AG04449 (cell line): ENCODE measurements around the gene FBN2.

Experiments
- CTCF ChIA-PET: fragments of 350-600 bp; formaldehyde crosslinking; extraction: SDS; loops from one replicate; lab custom pipeline; 2021; ENCODE audit warnings: antibody characterized with exemption; lab: Yijun Ruan, JAX
- POLR2A ChIA-PET: fragments of 400-600, 350-600 bp; formaldehyde crosslinking; extraction: SDS; loops from one replicate; lab custom pipeline; 2020; ENCODE audit warnings: antibody characterized with exemption, inconsistent platforms; lab: Yijun Ruan, JAX
- DNase-seq: peaks from one replicate; pipeline ENCODE4 v3.0.0-alpha.2; 2010; ENCODE audit warnings: low read depth, low spot score
- H3K4me3 ChIP-seq: 2 replicates; pipeline ENCODE4 v1.5.1; 2011; ENCODE audit warnings: low read depth, mild to moderate bottlenecking, control low read depth, low read length
- TF ChIP-seq, protein P1 (sequence below): IDR thresholded peaks from one replicate; pipeline ENCODE4 v1.5.1; 2011; ENCODE audit warnings: mild to moderate bottlenecking, moderate library complexity, low read length, control low read depth, inconsistent platforms; ENCODE audit not compliant: insufficient read depth; ENCODE audit errors: missing control alignments

Gene FBN2

DNA sequence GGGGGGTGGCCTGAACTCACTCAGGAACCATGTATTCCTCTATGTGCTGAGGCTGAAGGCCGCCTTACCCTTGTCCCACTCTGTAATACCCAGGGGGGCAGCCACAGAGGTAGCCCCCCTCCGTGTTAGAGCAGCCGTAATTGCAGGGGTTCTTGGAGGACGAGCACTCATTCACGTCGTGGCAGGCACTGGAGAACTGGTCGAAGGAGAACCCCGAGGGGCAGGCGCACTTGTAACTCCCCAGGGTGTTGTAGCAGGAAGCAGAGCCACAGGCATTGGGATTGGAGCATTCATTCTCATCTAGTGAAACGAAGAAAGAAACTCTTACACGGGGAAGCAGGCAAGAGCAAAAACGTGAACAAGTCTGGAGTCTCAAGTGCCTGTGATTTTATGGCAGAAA, 274.7 kb downstream of the FBN2 start:
- TF ChIP-seq, protein P1, sequence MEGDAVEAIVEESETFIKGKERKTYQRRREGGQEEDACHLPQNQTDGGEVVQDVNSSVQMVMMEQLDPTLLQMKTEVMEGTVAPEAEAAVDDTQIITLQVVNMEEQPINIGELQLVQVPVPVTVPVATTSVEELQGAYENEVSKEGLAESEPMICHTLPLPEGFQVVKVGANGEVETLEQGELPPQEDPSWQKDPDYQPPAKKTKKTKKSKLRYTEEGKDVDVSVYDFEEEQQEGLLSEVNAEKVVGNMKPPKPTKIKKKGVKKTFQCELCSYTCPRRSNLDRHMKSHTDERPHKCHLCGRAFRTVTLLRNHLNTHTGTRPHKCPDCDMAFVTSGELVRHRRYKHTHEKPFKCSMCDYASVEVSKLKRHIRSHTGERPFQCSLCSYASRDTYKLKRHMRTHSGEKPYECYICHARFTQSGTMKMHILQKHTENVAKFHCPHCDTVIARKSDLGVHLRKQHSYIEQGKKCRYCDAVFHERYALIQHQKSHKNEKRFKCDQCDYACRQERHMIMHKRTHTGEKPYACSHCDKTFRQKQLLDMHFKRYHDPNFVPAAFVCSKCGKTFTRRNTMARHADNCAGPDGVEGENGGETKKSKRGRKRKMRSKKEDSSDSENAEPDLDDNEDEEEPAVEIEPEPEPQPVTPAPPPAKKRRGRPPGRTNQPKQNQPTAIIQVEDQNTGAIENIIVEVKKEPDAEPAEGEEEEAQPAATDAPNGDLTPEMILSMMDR, result no peak
- POLR2A ChIA-PET, result no interaction called here
- CTCF ChIA-PET, result no interaction called here
- no peak for DNase-seq
- no peak overlapping the region for H3K4me3 ChIP-seq

DNA sequence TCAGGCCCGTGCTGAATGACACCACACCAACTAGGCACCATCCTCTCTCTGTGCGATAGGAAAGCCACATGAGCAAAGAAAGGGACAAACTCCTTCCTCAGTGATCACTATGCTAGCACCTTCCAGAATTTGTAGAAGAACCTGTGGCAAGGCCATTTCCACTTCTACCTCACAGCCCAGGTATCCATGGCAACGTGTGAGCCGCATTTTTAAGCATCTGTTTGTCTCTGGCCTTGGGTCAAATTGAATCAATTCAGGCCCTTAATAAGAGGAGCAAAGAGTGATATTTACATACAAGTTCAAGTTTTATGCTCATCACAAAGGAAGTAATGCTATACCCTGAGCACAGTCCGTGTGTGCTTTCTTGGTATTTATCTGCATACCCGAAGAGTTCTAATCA, 275.1 kb downstream of the FBN2 start:
- no peak overlapping the region for H3K4me3 ChIP-seq
- POLR2A ChIA-PET, result no interaction called here
- TF ChIP-seq, protein P1, result no peak
- no peak for DNase-seq
- CTCF ChIA-PET, result no interaction called here

DNA sequence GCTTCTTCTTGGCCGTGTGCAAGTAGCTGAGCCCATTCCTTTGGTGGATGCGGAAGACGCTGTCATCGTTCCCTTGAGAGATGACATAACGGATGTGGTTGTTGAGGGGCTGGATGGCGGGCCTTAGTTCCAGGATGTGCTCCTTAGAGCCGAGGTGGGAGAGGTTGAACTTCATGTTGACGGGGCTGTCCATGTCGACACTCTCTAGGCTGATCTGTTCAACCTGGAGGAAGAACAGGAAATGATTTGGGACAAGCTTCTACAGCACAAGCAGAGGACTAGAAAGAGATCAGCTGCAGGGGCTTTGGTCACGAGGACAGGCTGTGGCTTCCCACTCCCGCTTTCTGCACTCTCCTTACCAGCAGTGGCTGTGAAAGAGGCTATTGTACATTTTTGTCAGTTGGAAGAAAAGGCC, 278.4 kb downstream of the FBN2 start:
- TF ChIP-seq, protein P1, result no peak
- no peak overlapping the region for H3K4me3 ChIP-seq
- ChIA-PET CTCF (interaction anchor here (0.9 to 2.3 kb wide), 4 partner anchors 19 to 723 kb away, joined by 4 to 6 read pairs (median 4); no protein-coding TSS in a partner anchor), POLR2A (no interaction called here)
- DNase-seq, result no peak

DNA sequence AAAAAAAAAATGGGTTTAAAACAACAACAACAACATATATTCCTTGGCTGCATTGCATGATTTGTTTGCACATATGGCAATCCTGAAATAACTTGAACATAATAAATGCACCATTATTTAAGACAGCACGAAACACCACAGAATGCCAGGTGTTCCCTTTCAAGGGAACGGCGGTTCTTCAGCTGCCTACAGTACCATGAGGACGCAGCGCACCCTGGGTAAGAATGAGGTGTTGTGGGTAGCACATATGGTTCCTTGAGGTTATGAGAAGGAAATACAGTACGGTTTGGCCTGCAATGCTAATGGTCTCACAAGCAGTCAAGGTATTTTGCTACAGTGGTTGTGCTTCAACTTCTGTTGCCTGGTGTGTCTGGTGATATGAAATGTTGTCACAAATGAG, 279.7 kb downstream of the FBN2 start:
- POLR2A ChIA-PET, result no interaction called here
- no peak for DNase-seq
- CTCF ChIA-PET, result interaction anchor here (1.0 to 2.3 kb wide), 3 partner anchors 18 to 57 kb away, joined by 4 to 6 read pairs (median 4); no protein-coding TSS in a partner anchor

DNA sequence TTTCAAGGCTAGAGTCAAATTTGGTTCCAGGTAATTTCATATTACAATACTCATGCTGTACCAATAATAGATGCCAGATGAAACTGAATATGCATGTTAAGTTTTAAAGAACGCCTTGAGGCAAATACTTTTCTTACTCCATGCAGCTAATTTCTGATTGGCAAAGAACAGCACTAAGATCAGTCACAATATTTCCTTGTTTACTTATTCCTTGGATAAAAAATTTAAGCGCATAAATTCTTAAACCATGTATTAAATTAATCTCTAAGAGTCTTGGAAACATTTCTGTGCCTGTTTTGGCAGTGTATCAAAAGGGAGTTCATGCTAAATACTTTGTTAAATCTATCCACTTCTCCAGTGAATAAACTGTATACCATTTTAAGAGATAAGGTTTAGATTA, 281.0 kb downstream of the FBN2 start:
- H3K4me3 ChIP-seq, result no peak overlapping the region
- TF ChIP-seq, protein P1, result no peak
- POLR2A ChIA-PET, result no interaction called here
- CTCF ChIA-PET, result no interaction called here
- no peak for DNase-seq

More for the DNA sequence above, 279.7 kb downstream of the FBN2 start:
- TF ChIP-seq, protein P1, result no peak
- H3K4me3 ChIP-seq, result no peak overlapping the region

DNA sequence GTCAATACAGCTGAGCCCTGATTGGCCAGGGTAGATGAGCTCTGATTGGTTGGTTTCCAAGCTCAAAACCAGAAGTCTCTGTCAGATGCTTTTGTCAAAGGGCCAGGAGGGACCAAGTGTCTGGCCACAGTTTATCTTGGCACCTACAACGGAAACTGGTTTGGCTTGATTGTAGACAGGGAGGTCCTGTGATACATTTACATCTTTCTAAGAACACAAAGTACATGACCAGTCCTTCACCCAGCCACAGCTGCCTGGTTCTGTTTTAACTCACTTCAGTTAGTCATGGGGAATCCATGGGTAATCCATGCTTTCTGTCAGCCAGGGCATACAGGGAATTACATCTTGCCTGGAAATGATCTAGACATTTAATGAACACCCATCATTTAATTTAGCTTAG, 283.3 kb downstream of the FBN2 start:
- ChIA-PET POLR2A (no interaction called here), CTCF (interaction anchor here (0.9 to 3.5 kb wide), 4 partner anchors 42 to 691 kb away, joined by 3 to 24 read pairs (median 4); no protein-coding TSS in a partner anchor)
- TF ChIP-seq, protein P1, result no peak
- DNase-seq, result no peak
- no peak overlapping the region for H3K4me3 ChIP-seq
